Activated naive CD4-positive, alpha-beta T cell treated with anti-CD3 and anti-CD28 coated beads for 36 hours (primary cell): ENCODE data around the gene UGT1A10. TPM values are rescaled to one million over a fixed set of nuclear protein-coding genes. Genes with fewer than 3 reads are reported as not detected.

Experiments used
- CTCF ChIA-PET: fragments of 350-600 bp; sonication (Branson Sonifier 250); formaldehyde crosslinking; loops from one replicate; lab custom pipeline; 2021; ENCODE audit warnings: antibody characterized with exemption; lab: Charles Lee
- DNase-seq: peaks from one replicate; pipeline ENCODE4 v3.0.0-alpha.2; 2020
- H3K27ac Mint-ChIP-seq: one replicate; pipeline ENCODE4 v1.8.0; 2021; ENCODE audit warnings: mild to moderate bottlenecking, mixed read lengths
- H3K27me3 Mint-ChIP-seq: one replicate; pipeline ENCODE4 v1.8.0; 2021; ENCODE audit warnings: low read depth, mixed read lengths
- H3K36me3 Mint-ChIP-seq: one replicate; pipeline ENCODE4 v1.8.0; 2021; ENCODE audit warnings: low read depth, mixed read lengths
- H3K4me1 Mint-ChIP-seq: one replicate; pipeline ENCODE4 v1.8.0; 2021; ENCODE audit warnings: low read depth, mixed read lengths
- H3K4me3 Mint-ChIP-seq: one replicate; pipeline ENCODE4 v1.8.0; 2021; ENCODE audit warnings: mild to moderate bottlenecking, moderate library complexity, mixed read lengths
- H3K9me3 Mint-ChIP-seq: one replicate; pipeline ENCODE4 v1.8.0; 2021; ENCODE audit warnings: mixed read lengths
- intact Hi-C: fragments of 100-400 bp; cut with micrococcal nuclease; formaldehyde crosslinking; loops from one replicate; pipeline ENCODE4 v1.15.1; 2023
- total RNA-seq, 2 experiments: library from RNA; stranded (reverse); gene quantifications; one replicate each; pipeline ENCODE4 v1.2.3, GENCODE V29; 2021

Gene UGT1A10
- total RNA-seq, 2 experiments from 2014 or later: not detected

GRCh38 chr2:233821196-233821595 is 184.9 kb downstream of the UGT1A10 start:
- intact Hi-C loops: no loop called here
- CTCF ChIA-PET: no interaction called here
- H3K36me3 Mint-ChIP-seq: no peaks in the 10 kb centered on the region
- H3K27me3 Mint-ChIP-seq: no peaks in the 10 kb centered on the region
- no peaks in the 10 kb centered on the region for H3K4me1 Mint-ChIP-seq
- no peak for DNase-seq
- H3K9me3 Mint-ChIP-seq: no peaks in the 10 kb centered on the region
- no peak overlapping the region for H3K4me3 Mint-ChIP-seq
- no peak overlapping the region for H3K27ac Mint-ChIP-seq

DNA sequence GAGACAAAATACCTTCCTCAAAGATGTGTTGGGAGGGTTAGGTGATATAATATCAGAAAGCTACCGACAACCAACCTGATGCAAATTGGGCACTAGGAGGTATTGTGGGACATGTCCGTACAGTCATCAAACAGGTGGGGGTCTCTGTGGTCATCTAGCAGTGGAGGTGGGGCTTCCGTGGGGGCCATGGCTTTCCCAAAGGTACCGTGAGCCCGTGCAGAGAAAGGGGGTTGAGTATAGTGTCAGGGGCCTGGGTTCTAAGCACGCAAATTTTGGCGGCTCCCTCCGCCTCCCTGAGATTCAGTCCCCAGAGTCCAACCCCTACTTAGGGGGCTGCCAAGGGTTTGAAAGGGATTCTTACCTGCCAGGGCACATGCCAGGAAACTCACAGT is 185.5 kb downstream of the UGT1A10 start:
- Mint-ChIP-seq H3K9me3 (no peaks in the 10 kb centered on the region), H3K27me3 (no peaks in the 10 kb centered on the region), H3K4me1 (no peaks in the 10 kb centered on the region), H3K4me3 (no peak overlapping the region), H3K36me3 (no peaks in the 10 kb centered on the region), H3K27ac (no peak overlapping the region)
- intact Hi-C loops: no loop called here
- CTCF ChIA-PET: no interaction called here
- no peak for DNase-seq

- intact Hi-C loops: no loop called here
- Mint-ChIP-seq H3K27ac (no peak overlapping the region), H3K27me3 (no peaks in the 10 kb centered on the region), H3K9me3 (no peaks in the 10 kb centered on the region), H3K36me3 (no peaks in the 10 kb centered on the region), H3K4me3 (no peak overlapping the region), H3K4me1 (no peaks in the 10 kb centered on the region)
- CTCF ChIA-PET: no interaction called here
- DNase-seq: no peak
These were observed 186.0 kb downstream of the UGT1A10 start for GRCh38 chr2:233822101-233822771.

Other genes starting within 250 kb of the UGT1A10 start
- 10 to 100 TPM; 15.3 to 17.5 TPM for gene USP40, start 69.7 kb upstream of the UGT1A10 start, total RNA-seq
- gene UGT1A8, start 18.8 kb upstream of the UGT1A10 start, total RNA-seq: not detected
- not detected for gene UGT1A9, start 35.5 kb downstream of the UGT1A10 start, total RNA-seq
- gene UGT1A7, start 45.5 kb downstream of the UGT1A10 start, total RNA-seq: not detected
- gene UGT1A6, start 56.4 kb downstream of the UGT1A10 start, total RNA-seq: not detected
- not detected for gene UGT1A5, start 76.5 kb downstream of the UGT1A10 start, total RNA-seq
- not detected for gene UGT1A4, start 82.3 kb downstream of the UGT1A10 start, total RNA-seq
- not detected for gene UGT1A3, start 92.6 kb downstream of the UGT1A10 start, total RNA-seq
- not detected for gene UGT1A1, start 123.8 kb downstream of the UGT1A10 start, total RNA-seq
- gene MROH2A, start 141.9 kb downstream of the UGT1A10 start, total RNA-seq: not detected
- 100 to 1,000 TPM; 127 to 129 TPM for gene HJURP, start 218.1 kb downstream of the UGT1A10 start, total RNA-seq